Posterior cingulate gyrus (tissue), 11 donors: ENCODE data around the gene GPD1L.
A peak's percentile ranks its signal among the peaks of the same experiment; 100 is the strongest.
"Not testable (repeated sequence)": the region's sequence is repeated elsewhere in the genome, so short reads cannot be mapped to it uniquely, and the experiment has no call there.

Experiments
- DNase-seq, 10 donors: peaks; one replicate each; pipeline versions ENCODE4 v3.0.0 to v3.0.0-alpha.2; 2020 to 2021; ENCODE audit warnings: mixed read lengths in 3 of 10
- intact Hi-C: fragments of 100-400 bp; cut with DNase I; formaldehyde crosslinking; loops from one replicate; pipeline ENCODE4 v1.15.1; 2023

The GPD1L gene

GRCh38 chr3:32106132-32106928 is at the start of gene GPD1L:
Gene GPD1L, plus strand, starts transcription at chr3:32106620. Its CDS starts 92 bp downstream, at chr3:32106712.
- intact Hi-C loops = loop anchor here (5.0 kb wide), 2 partner anchors 41 to 569 kb away; no protein-coding TSS in a partner anchor
- peak; percentile 91 to 100 (median 96) for DNase-seq

GRCh38 chr3:32058465-32058864 is 48.0 kb upstream of the GPD1L start:
- DNase-seq, intact Hi-C loops: not testable (repeated sequence)

GRCh38 chr3:32062950-32063582 is 43.4 kb upstream of the GPD1L start:
- intact Hi-C loops = no loop called here
- DNase-seq = no peak

GRCh38 chr3:32066686-32067085 is 39.7 kb upstream of the GPD1L start:
- DNase-seq = no peak
- intact Hi-C loops = no loop called here

- intact Hi-C loops, DNase-seq: not testable (repeated sequence)
Measured at GRCh38 chr3:32074194-32074593, 32.2 kb upstream of the GPD1L start.

- DNase-seq = no peak
- intact Hi-C loops = no loop called here
Measured at GRCh38 chr3:32076566-32076965, 29.9 kb upstream of the GPD1L start.

- intact Hi-C loops = no loop called here
- no peak for DNase-seq
Measured at GRCh38 chr3:32077260-32078084, 28.9 kb upstream of the GPD1L start.

- intact Hi-C loops = no loop called here
- DNase-seq = no peak
Measured at GRCh38 chr3:32078085-32078634, 28.3 kb upstream of the GPD1L start.

GRCh38 chr3:32078864-32079263 is 27.6 kb upstream of the GPD1L start:
- intact Hi-C loops = no loop called here
- DNase-seq = no peak

GRCh38 chr3:32082721-32083120 is 23.7 kb upstream of the GPD1L start:
- DNase-seq = no peak
- intact Hi-C loops = no loop called here

- no peak for DNase-seq
- intact Hi-C loops = no loop called here
Measured at GRCh38 chr3:32083702-32084270, 22.6 kb upstream of the GPD1L start.

GRCh38 chr3:32084870-32085269 is 21.6 kb upstream of the GPD1L start:
- intact Hi-C loops = no loop called here
- no peak for DNase-seq

- no peak for DNase-seq
- intact Hi-C loops = no loop called here
Measured at GRCh38 chr3:32086464-32086863, 20.0 kb upstream of the GPD1L start.

GRCh38 chr3:32089476-32089875 is 16.9 kb upstream of the GPD1L start:
- intact Hi-C loops = no loop called here
- no peak for DNase-seq

- DNase-seq = no peak
- intact Hi-C loops = no loop called here
Measured at GRCh38 chr3:32093204-32093603, 13.2 kb upstream of the GPD1L start.

GRCh38 chr3:32095431-32095830 is 11.0 kb upstream of the GPD1L start:
- intact Hi-C loops = no loop called here
- no peak for DNase-seq

GRCh38 chr3:32097768-32098167 is 8.7 kb upstream of the GPD1L start:
- no peak for DNase-seq
- intact Hi-C loops = no loop called here

- DNase-seq = no peak
- intact Hi-C loops = no loop called here
Measured at GRCh38 chr3:32098528-32098927, 7.9 kb upstream of the GPD1L start.

GRCh38 chr3:32100465-32100864 is 6.0 kb upstream of the GPD1L start:
- intact Hi-C loops = no loop called here
- no peak for DNase-seq

- intact Hi-C loops = no loop called here
- no peak for DNase-seq
Measured at GRCh38 chr3:32102289-32102688, 4.1 kb upstream of the GPD1L start.

GRCh38 chr3:32104492-32104891 is 1.9 kb upstream of the GPD1L start:
- intact Hi-C loops = no loop called here
- DNase-seq = no peak
